SW480 (cell line): ENCODE results near the gene MAP1A.
"Not testable (repeated sequence)": the region's sequence is repeated elsewhere in the genome, so short reads cannot be mapped to it uniquely, and the experiment has no call there.

Source experiments
- DNase-seq: peaks from one replicate; pipeline ENCODE4 v3.0.0-alpha.2; 2016; ENCODE audit warnings: low spot score

Gene MAP1A

DNA sequence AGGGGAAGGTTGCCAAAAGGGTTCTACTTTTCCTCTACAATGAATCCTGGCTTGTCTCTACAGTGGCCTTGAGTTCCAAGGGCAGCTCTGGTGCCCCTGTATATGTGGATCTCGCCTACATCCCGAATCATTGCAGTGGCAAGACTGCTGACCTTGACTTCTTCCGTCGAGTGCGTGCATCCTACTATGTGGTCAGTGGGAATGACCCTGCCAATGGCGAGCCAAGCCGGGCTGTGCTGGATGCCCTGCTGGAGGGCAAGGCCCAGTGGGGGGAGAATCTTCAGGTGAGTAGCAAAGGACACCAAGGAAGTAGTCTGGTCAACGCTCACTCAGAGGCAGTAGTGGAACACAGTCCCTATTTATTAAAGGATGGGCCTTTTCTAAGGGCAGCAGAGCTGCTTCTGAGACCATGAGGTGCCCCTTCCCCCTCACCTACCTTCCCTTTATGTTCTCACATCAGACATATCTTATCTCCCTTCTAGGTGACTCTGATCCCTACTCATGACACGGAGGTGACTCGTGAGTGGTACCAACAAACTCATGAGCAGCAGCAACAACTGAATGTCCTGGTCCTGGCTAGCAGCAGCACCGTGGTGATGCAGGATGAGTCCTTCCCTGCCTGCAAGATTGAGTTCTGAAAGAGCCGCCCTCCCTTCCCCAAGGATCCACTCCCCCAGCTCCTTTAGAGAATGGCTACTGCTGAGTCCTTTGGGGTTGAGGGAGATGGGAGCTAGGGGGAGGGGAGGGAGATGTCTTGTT lies 12.4 kb downstream of the MAP1A start:
- DNase-seq = no peak

DNA sequence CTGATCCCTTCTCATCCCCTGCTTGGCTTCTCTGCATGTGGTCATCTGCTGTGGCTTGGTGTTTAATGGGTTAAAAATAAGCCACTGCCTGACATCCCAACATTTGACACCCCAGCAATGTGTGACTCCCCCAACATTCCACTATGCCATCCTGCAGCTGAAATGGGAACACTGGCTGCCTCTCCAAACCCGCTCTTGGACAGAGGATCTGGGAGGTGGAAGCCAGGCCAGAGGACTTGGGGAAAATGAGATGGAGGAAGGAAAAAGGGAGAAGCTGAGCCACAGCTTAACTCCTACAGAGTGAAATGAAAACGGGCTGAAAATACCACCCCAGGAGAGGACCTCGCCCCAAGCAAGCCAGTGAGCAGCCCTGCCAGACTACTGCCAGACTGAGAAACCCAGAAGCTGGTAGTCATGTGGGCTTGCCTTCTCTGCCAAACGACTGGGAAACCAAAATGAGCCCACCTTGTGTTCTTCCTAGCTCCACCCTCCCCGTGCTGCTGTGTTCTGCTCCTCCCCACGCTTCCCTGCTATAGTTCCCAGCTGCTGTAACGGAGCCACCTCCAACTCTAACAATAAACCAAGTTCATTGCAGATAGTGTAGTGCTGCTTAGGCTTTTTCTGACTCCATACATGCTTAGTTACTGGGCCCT lies 13.7 kb downstream of the MAP1A start:
- DNase-seq = no peak

DNA sequence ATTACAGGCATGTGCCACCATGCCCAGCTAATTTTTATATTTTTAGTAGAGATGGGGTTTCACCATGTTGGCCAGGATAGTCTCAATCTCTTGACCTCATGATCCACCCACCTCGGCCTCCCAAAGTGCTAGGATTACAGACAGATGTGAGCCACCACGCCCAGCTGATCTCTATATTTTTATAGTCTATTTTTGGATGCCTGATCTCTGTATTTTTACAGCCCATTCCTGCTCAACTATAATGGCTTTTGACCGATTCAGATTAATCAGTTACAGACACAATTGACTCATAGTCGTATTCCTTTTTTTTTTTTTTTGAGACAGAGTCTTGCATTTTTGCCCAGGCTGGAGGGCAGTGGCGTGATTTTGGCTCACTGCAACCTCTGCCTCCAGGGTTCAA lies 15.4 kb downstream of the MAP1A start:
- not testable (repeated sequence) for DNase-seq

DNA sequence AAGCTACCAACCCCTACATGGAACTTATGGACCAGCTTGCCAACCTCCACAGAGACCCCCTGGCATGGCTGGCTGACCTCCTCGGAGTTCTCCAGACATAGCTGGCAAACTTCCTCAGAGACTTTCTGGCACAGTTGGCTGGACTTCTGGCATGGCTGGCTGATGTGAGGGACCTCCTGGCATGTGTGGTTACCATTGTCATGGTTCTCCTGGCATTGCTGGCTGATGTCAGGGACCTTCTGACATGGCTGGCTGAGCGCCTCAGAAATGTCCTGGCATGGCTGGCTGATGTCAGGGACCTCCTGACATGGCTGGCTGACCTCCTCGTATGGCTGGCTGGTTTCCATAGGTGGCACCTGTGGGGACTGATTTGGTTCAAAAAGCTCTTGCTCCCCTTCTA lies 17.5 kb downstream of the MAP1A start:
- DNase-seq = no peak

DNA sequence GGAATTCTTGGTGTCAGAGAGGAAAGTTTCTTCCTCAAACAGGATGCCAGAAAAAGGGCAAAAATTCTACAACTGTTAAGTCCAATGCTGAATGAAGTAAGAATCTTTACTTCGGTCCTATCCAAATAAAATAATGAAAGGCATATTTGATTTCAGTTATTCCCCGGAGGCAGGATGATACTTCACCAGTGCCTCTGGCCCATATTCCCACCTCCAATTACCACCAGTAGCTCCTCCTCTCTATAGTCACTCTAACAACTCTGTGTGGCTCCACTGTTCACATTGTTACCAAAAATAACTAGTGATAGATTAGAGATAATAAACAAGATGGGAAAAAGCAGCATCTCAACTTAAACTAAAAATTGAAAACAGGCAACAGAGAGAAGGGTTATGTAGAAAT lies 20.7 kb downstream of the MAP1A start:
- no peak for DNase-seq

DNA sequence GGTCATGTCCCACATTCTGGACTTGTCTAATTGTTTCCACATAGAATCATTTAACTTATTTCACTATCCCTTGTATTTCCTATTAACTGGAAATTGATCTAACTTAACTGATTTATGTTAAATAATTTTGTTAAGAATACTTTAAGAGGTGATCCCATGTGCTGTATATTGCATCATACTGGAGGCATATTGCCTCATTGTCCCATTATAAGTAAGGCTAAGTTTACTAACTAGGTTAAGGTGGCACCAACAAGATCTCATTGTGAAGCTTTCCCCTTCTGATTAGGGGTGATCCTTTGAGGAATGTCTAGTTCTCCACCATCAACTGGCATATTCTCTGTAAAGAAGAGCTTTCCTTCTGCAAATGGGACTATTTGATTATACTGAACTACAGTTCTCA lies 24.4 kb downstream of the MAP1A start:
- DNase-seq = no peak

DNA sequence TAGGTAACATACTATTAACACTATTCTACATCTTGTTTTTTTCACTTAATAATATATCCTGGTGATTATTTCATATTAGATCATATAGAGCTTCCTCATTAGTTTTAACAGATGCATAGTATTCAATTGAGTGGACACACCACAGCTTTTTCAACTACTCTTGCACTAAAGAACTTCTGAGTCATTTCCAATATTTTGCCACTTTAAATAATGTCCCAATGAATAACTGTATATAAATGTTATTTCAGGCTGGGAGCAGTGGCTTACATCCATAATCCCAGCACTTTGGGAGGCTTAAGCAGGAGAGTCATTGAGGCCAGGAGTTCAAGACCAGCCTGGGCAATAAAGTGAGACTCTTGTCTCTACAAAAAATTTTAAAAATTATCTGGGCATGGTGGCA lies 26.9 kb downstream of the MAP1A start:
- no peak for DNase-seq

DNA sequence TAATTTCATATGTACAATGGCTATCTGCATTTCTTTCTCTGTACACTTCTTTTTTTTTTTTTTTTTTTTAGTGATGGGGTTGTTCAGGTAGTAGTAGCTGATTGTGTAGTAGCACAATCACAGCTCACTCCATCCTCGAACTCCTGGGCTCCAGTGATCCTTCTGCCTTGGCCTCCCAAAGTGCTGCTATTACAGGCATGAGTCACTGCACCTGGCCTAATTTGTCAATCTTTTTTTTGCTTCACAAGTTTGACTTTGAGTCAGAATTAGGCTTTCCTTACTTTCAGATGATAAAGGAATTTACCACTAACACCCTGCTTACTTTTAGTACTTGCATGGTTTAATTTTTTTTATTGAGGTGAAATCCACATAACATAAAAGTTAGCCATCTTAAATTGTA lies 28.0 kb downstream of the MAP1A start:
- no peak for DNase-seq

DNA sequence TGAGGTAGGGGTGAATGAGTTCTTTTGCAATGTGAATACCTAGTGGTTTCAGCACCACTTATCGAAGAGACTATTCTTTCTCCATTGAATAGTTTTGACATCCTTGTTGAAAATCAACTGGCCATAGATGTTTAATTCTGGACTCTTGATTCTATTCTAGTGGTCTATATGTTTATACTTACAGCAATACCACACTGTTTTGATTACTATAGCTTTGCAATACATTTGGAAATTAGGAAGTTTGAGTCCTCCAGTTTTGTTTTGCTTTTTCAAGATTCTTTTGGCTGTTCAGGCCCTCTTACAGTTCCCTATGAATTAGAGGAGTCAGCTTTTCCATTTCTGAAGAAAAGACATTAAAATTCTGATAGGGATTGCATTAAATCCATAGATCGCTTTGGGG lies 30.1 kb downstream of the MAP1A start:
- DNase-seq = no peak

DNA sequence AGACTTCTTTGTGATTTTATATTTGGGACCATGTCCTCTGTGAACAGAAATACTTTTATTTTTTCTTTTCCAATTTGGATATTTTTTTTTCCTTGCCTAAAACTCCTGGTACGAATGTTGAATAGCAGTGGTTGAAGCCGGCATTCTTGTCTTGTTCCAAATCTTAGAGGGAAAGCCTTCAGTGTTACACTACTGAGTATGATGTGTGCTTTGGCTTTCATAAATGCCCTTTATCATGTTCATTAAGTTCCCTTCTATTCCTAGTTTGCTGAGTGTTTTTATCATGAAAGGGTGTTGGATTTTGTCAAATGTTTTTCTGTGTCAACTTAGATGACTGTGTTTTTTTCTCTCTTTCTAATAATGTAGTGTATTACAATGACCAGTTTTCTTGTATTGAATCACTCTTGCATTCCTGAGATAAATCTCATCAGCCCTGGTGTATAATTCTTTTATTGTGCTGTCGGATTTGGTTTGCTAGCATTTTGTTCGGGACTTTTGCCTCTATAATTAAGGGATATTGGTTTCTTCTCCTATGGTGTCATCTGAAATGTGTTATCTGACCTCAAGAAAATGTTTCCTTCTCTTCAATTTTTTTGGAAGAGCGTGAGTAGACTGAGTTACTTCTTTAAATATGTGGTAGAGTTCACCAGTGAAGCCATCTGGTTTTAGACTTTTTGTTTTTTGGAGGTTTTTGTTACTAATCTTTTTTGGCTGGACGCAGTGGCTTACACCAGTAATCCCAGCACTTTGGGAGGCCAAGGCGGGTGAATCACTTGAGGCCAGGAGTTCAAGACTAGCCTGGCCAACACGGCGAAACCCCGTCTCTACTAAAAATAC lies 33.3 kb downstream of the MAP1A start:
- no peak for DNase-seq

DNA sequence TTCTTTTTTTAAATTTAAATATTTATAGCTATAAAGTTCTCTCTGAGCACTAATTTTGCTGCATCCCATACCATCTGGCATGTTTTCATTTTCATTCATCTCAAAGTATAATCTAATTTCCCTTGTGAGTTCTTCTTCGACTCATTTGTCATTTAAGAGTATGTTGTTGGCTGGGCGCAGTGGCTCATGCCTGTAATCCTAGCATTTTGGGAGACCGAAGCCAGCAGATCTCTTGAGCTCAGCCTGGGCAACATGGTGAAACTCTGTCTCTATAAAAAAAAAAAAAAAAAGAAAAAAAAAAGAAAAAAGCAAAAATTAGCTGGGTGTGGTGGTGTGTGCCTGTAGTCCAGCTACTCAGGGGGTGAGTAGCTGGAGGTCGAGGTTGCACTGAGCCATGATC lies 34.8 kb downstream of the MAP1A start:
- DNase-seq = no peak

DNA sequence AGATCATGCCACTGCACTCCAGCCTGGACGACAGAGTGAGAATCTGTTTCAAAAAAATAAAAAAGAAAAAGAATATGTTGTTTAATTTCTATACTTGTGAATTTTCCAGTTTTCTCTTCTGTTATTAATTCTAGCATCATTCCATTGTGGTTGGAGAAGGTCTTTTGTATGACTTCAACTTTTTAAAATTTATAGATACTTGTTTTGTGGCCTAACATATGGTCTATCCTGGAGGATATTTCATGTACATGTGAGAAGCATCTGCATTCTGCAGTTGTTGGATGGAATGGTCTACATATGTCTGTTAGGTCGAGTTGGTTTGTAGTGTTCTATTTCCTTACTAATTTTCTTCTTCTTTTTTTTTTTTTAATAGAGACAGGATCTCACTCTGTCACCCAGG lies 35.6 kb downstream of the MAP1A start:
- no peak for DNase-seq

DNA sequence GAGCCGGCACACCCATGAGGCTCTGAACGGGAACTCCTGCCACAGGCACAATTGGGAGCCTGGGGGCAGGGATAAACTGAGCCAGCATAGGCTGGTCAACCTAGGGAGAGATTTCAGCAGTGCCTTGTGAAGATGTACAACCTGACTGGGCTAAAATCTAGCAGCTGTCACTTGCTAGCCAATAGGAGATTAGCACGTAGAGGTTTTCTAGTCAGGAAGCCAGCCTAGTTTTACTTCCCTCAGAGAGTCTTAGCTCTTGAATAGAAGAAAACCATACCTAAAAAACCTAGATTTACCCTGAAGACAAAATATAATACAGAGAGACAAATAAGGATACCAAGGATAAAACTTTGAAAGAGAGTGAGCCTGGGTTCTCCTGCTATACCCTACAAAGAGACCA lies 45.3 kb downstream of the MAP1A start:
- DNase-seq = not testable (repeated sequence)

DNA sequence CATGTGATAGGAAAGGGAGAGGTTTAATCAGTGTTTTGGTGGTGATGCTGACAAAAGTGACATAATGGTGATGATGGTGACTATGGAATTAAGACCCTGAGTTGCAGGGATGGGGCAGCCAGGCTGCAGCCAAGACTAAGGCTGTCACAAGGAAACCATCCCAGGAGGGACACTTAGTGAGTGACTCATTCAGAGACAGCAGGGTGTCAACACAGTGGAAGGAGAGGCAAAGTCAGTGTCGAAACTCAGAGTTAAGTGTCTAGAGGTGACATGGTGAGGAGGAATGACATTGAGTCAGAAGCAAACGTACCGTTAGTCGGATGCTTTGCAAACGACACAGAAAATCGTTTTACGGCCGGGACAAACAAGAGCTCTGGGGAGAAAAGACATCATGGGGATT lies 46.4 kb downstream of the MAP1A start:
- DNase-seq = not testable (repeated sequence)

DNA sequence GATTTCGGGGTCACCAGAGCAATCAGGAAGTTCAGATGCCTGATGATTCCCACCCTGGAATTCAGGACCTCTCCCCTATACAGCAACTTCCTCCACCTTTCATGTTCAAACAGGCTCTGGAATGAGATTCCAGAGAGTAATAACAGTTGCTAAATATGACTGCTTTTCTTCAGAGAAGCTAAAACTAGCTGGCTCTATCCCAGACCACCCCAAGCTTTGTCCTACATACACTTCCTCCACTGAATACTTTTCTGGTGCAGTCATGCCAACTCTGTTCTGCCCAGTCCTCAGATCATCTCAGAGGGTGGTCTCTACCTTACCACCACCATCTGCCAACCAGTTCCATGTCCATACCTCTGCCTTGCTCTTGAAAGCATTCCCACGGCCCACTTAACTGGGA lies 49.2 kb downstream of the MAP1A start:
- DNase-seq = not testable (repeated sequence)

DNA sequence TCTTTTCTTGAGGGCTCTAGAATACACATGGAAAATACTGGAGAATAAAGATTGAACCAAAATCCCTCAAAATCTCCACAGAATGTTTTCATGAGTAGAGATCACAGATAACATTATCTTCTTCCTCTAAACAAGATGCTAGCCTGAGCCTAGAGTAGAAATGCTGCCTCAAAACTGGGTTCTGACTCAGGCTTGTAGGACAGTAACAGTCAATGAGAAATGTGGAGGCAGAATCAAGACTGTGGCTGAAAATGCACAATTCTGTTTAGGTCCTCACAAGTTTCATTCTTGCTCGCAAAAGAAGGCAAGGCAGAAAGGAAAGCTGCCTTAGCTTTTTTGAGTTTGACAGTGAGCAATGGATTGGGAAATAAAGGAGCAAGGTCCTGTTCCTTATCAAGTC lies 57.2 kb downstream of the MAP1A start:
- not testable (repeated sequence) for DNase-seq
